Nephron progenitor cell (in vitro differentiated cells): ENCODE data around the gene CNIH4.
"Not testable (repeated sequence)": the region's sequence is repeated elsewhere in the genome, so short reads cannot be mapped to it uniquely, and the experiment has no call there.

Experiments used
- DNase-seq: peaks from one replicate; pipeline ENCODE4 v3.0.0; 2021
- H3K27ac Mint-ChIP-seq: 2 replicates; pipeline ENCODE4 v1.8.0; 2021; ENCODE audit warnings: mild to moderate bottlenecking, moderate library complexity, mixed read lengths
- H3K27me3 Mint-ChIP-seq: 2 replicates; pipeline ENCODE4 v1.8.0; 2021; ENCODE audit warnings: mild to moderate bottlenecking, low read depth, mixed read lengths; ENCODE audit not compliant: poor library complexity
- H3K36me3 Mint-ChIP-seq: 2 replicates; pipeline ENCODE4 v1.8.0; 2021; ENCODE audit warnings: low read depth, mixed read lengths
- H3K4me1 Mint-ChIP-seq: 2 replicates; pipeline ENCODE4 v1.8.0; 2021; ENCODE audit warnings: mixed read lengths
- H3K4me3 Mint-ChIP-seq: 2 replicates; pipeline ENCODE4 v1.8.0; 2021; ENCODE audit warnings: mild to moderate bottlenecking, moderate library complexity, mixed read lengths
- H3K9me3 Mint-ChIP-seq: 2 replicates; pipeline ENCODE4 v1.8.0; 2021; ENCODE audit warnings: mild to moderate bottlenecking, moderate library complexity, mixed read lengths
- CTCF ChIP-seq: fragments of 200-600 bp; sonication (generic); IDR thresholded peaks from 2 replicates; pipeline ENCODE4 v1.5.0; 2021; ENCODE audit warnings: antibody characterized with exemption

Gene CNIH4

GRCh38 chr1:224356685-224357625, at the start of gene CNIH4:
Gene CNIH4 (plus strand): TSS chr1:224356879. CDS start chr1:224356925, 46 bp downstream.
- DNase-seq: peak; percentile 84
- Mint-ChIP-seq H3K36me3 (peaks cover 24% of the 10 kb centered on the region), H3K9me3 (peaks cover 5% of the 10 kb centered on the region), H3K27me3 (no peaks in the 10 kb centered on the region), H3K27ac (peak within 1 kb of the TSS; percentile 23), H3K4me3 (peak within 1 kb of the TSS; percentile 91), H3K4me1 (peaks cover 21% of the 10 kb centered on the region)
- TF ChIP-seq CTCF: no peak

- peaks cover 63% of the 10 kb centered on the region for H3K36me3 Mint-ChIP-seq
- no peak overlapping the region for H3K27ac Mint-ChIP-seq
- H3K4me3 Mint-ChIP-seq: no peak overlapping the region
- DNase-seq: no peak
- TF ChIP-seq CTCF: no peak
- H3K9me3 Mint-ChIP-seq: no peaks in the 10 kb centered on the region
- peaks cover 2% of the 10 kb centered on the region for H3K27me3 Mint-ChIP-seq
- no peaks in the 10 kb centered on the region for H3K4me1 Mint-ChIP-seq
Observed at GRCh38 chr1:224308064-224308463, 48.6 kb upstream of the CNIH4 start.

GRCh38 chr1:224311503-224311902, 45.2 kb upstream of the CNIH4 start:
- DNase-seq, H3K4me1 Mint-ChIP-seq, H3K4me3 Mint-ChIP-seq, H3K27me3 Mint-ChIP-seq, H3K9me3 Mint-ChIP-seq, H3K27ac Mint-ChIP-seq: not testable (repeated sequence)
- peaks cover 61% of the 10 kb centered on the region for H3K36me3 Mint-ChIP-seq

GRCh38 chr1:224312025-224312424, 44.7 kb upstream of the CNIH4 start:
- peaks cover 9% of the 10 kb centered on the region for H3K4me1 Mint-ChIP-seq
- peaks cover 6% of the 10 kb centered on the region for H3K27me3 Mint-ChIP-seq
- no peak for DNase-seq
- H3K27ac Mint-ChIP-seq: no peak overlapping the region
- TF ChIP-seq CTCF: no peak
- H3K36me3 Mint-ChIP-seq: peaks cover 58% of the 10 kb centered on the region
- H3K4me3 Mint-ChIP-seq: no peak overlapping the region
- no peaks in the 10 kb centered on the region for H3K9me3 Mint-ChIP-seq

GRCh38 chr1:224317383-224318045, 39.2 kb upstream of the CNIH4 start:
- Mint-ChIP-seq H3K4me3 (peak overlapping the region; percentile 17), H3K9me3 (no peaks in the 10 kb centered on the region), H3K4me1 (peaks cover 20% of the 10 kb centered on the region), H3K27ac (peak overlapping the region; percentile 65), H3K27me3 (peaks cover 4% of the 10 kb centered on the region), H3K36me3 (peaks cover 47% of the 10 kb centered on the region)
- no peak for DNase-seq
- TF ChIP-seq CTCF: no peak

- Mint-ChIP-seq H3K27me3 (no peaks in the 10 kb centered on the region), H3K4me1 (peaks cover 14% of the 10 kb centered on the region), H3K36me3 (peaks cover 23% of the 10 kb centered on the region), H3K4me3 (no peak overlapping the region), H3K27ac (peak overlapping the region; percentile 66), H3K9me3 (no peaks in the 10 kb centered on the region)
- no peak for TF ChIP-seq CTCF
- no peak for DNase-seq
Observed at GRCh38 chr1:224321706-224322105, 35.0 kb upstream of the CNIH4 start.
